DOHH2 (cell line): ENCODE data around the gene ACTG2.

Experiments used
- H3F3A ChIP-seq: fragments of 200-600 bp; sonication (generic), shearing (Covaris generic); 2 replicates; pipeline ENCODE4 v1.6.0; 2016; ENCODE audit warnings: antibody characterized with exemption, mild to moderate bottlenecking; ENCODE audit not compliant: control insufficient read depth, insufficient read depth
- H3K27ac ChIP-seq: fragments of 200-600 bp; sonication (generic); 2 replicates; pipeline ENCODE4 v1.5.1; 2014; ENCODE audit warnings: low read depth, mild to moderate bottlenecking, low read length, moderate library complexity
- H3K27me3 ChIP-seq: fragments of 200-600 bp; sonication (generic); 2 replicates; pipeline ENCODE4 v1.6.1; 2014; ENCODE audit warnings: mild to moderate bottlenecking, low read length, mixed read lengths; ENCODE audit not compliant: control insufficient read depth
- H3K36me3 ChIP-seq: fragments of 200-600 bp; sonication (generic); 2 replicates; pipeline ENCODE4 v1.6.1; 2014; ENCODE audit warnings: mild to moderate bottlenecking, low read length, moderate library complexity, mixed read lengths; ENCODE audit not compliant: control insufficient read depth
- H3K4me1 ChIP-seq: fragments of 200-600 bp; sonication (generic); 2 replicates; pipeline ENCODE4 v1.6.1; 2014; ENCODE audit warnings: mild to moderate bottlenecking, low read length, mixed read lengths; ENCODE audit not compliant: control insufficient read depth
- H3K4me2 ChIP-seq: fragments of 200-600 bp; sonication (generic); 2 replicates; pipeline ENCODE4 v1.6.0; 2014; ENCODE audit warnings: mild to moderate bottlenecking, low read length, moderate library complexity
- H3K4me3 ChIP-seq: fragments of 200-600 bp; sonication (generic); 2 replicates; pipeline ENCODE4 v1.5.1; 2014; ENCODE audit warnings: mild to moderate bottlenecking, low read length, mixed read lengths
- H3K79me2 ChIP-seq: fragments of 200-600 bp; sonication (generic); 2 replicates; pipeline ENCODE4 v1.6.1; 2014; ENCODE audit warnings: mild to moderate bottlenecking, low read length, mixed read lengths; ENCODE audit not compliant: control insufficient read depth
- H3K9me2 ChIP-seq: fragments of 200-600 bp; sonication (generic); replicated peaks from 2 replicates; pipeline ENCODE4 v1.6.1; 2014; ENCODE audit warnings: mild to moderate bottlenecking, low read length, mixed read lengths; ENCODE audit not compliant: control insufficient read depth
- H3K9me3 ChIP-seq: fragments of 200-600 bp; sonication (generic); 2 replicates; pipeline ENCODE4 v1.6.1; 2014; ENCODE audit warnings: antibody characterized with exemption, low read length, mixed read lengths; ENCODE audit not compliant: control insufficient read depth, insufficient read depth
- H4K20me1 ChIP-seq: fragments of 200-600 bp; sonication (generic); 2 replicates; pipeline ENCODE4 v1.6.0; 2014; ENCODE audit warnings: low read depth, mild to moderate bottlenecking, antibody characterized with exemption, low read length, moderate library complexity; ENCODE audit not compliant: control insufficient read depth, insufficient read depth
- CTCF ChIP-seq: fragments of 200-600 bp; sonication (generic); IDR thresholded peaks from one replicate; pipeline ENCODE4 v1.5.1; 2014; ENCODE audit warnings: antibody characterized with exemption, mild to moderate bottlenecking, low read depth, low read length; ENCODE audit not compliant: poor library complexity, severe bottlenecking
- EZH2phosphoT487 ChIP-seq: fragments of 200-600 bp; sonication (generic); IDR thresholded peaks from 2 replicates; pipeline ENCODE4 v1.6.1; 2017; ENCODE audit warnings: borderline replicate concordance, mild to moderate bottlenecking, antibody characterized with exemption, low read length, moderate library complexity, mixed read lengths

The ACTG2 gene

GRCh38 chr2:73919596-73920228, 26.9 kb downstream of the ACTG2 start:
- Histone ChIP-seq H3K36me3 (no peaks in the 10 kb centered on the region), H3K4me1 (peaks cover 32% of the 10 kb centered on the region), H3K79me2 (no peaks in the 10 kb centered on the region), H3K4me3 (no peak overlapping the region), H3K4me2 (no peak overlapping the region), H4K20me1 (no peaks in the 10 kb centered on the region), H3K9me2 (no peaks in the 10 kb centered on the region), H3K9me3 (no peaks in the 10 kb centered on the region), H3F3A (peaks cover 13% of the 10 kb centered on the region; the same call in 1 of the 2 replicates), H3K27ac (no peak overlapping the region), H3K27me3 (no peaks in the 10 kb centered on the region)
- TF ChIP-seq CTCF: no peak
- TF ChIP-seq EZH2phosphoT487: no peak

GRCh38 chr2:73920577-73921545, 28.1 kb downstream of the ACTG2 start:
- Histone ChIP-seq H3K79me2 (no peaks in the 10 kb centered on the region), H3K27ac (no peak overlapping the region), H3K36me3 (peaks cover 1% of the 10 kb centered on the region), H3K4me2 (no peak overlapping the region; the same call in 1 of the 2 replicates), H3K4me1 (peaks cover 43% of the 10 kb centered on the region), H4K20me1 (no peaks in the 10 kb centered on the region), H3K9me2 (no peaks in the 10 kb centered on the region), H3K27me3 (no peaks in the 10 kb centered on the region), H3F3A (peaks cover 15% of the 10 kb centered on the region; the same call in 1 of the 2 replicates), H3K4me3 (no peak overlapping the region), H3K9me3 (peaks cover 2% of the 10 kb centered on the region)
- TF ChIP-seq EZH2phosphoT487 (no peak), CTCF (peak; percentile 54)

DNA sequence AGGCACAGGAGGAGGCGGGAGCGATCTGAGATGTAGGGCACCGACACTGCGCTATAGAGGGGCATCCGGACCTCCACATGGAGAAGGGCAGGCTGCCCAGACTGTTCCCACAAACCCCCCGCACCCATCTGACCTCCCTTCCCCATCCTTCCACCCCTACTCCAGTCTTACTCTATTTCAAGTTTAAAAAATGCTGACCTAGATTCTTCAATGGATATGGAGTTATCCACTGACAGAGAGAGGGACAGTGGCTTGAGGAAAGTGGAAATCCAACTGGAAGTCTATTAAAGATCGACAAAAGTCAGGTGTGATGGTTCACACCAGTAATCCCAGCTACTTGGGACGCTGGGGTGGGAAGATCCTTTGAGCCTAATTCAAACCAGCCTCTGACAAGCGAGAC, 28.8 kb downstream of the ACTG2 start:
- Histone ChIP-seq H3K9me3 (peaks cover 4% of the 10 kb centered on the region), H3K4me3 (no peak overlapping the region), H4K20me1 (no peaks in the 10 kb centered on the region), H3K4me2 (no peak overlapping the region), H3K9me2 (no peaks in the 10 kb centered on the region), H3K79me2 (no peaks in the 10 kb centered on the region), H3K4me1 (peaks cover 48% of the 10 kb centered on the region), H3K27me3 (no peaks in the 10 kb centered on the region), H3K27ac (no peak overlapping the region), H3K36me3 (peaks cover 4% of the 10 kb centered on the region), H3F3A (peaks cover 21% of the 10 kb centered on the region)
- TF ChIP-seq EZH2phosphoT487: no peak
- TF ChIP-seq CTCF: no peak
